OCI-M1 (cell line): ENCODE data around the gene ANKS6.

ENCODE experiments used
- DNase-seq: peaks from one replicate; lab custom pipeline; 2025; lab: John Stamatoyannopoulos, UW

ANKS6 gene

GRCh38 chr9:98796364-98797101, at the start of gene ANKS6:
ANKS6 (minus strand) TSS chr9:98796555; CDS start chr9:98796491, 64 bp downstream.
- no peak for DNase-seq

- no peak for DNase-seq
These were observed 49.7 kb upstream of the ANKS6 start for GRCh38 chr9:98846081-98846480.

GRCh38 chr9:98842510-98842909, 46.2 kb upstream of the ANKS6 start:
- no peak for DNase-seq

GRCh38 chr9:98839724-98840123, 43.4 kb upstream of the ANKS6 start:
- DNase-seq = no peak

- DNase-seq = no peak
These were observed 42.7 kb upstream of the ANKS6 start for GRCh38 chr9:98838868-98839565.

GRCh38 chr9:98838155-98838867, 42.0 kb upstream of the ANKS6 start:
- no peak for DNase-seq

GRCh38 chr9:98837516-98837915, 41.2 kb upstream of the ANKS6 start:
- no peak for DNase-seq

GRCh38 chr9:98836206-98836605, 39.9 kb upstream of the ANKS6 start:
- no peak for DNase-seq

- no peak for DNase-seq
These were observed 38.0 kb upstream of the ANKS6 start for GRCh38 chr9:98834386-98834785.

GRCh38 chr9:98833090-98833956, 37.0 kb upstream of the ANKS6 start:
- DNase-seq = peak; percentile 12

GRCh38 chr9:98832768-98833089, 36.4 kb upstream of the ANKS6 start:
- DNase-seq = no peak

GRCh38 chr9:98831696-98832095, 35.3 kb upstream of the ANKS6 start:
- DNase-seq = no peak

- DNase-seq = no peak
These were observed 34.2 kb upstream of the ANKS6 start for GRCh38 chr9:98830554-98830953.

- no peak for DNase-seq
These were observed 33.4 kb upstream of the ANKS6 start for GRCh38 chr9:98829766-98830165.

GRCh38 chr9:98826716-98827115, 30.4 kb upstream of the ANKS6 start:
- no peak for DNase-seq

- DNase-seq = no peak
These were observed 29.1 kb upstream of the ANKS6 start for GRCh38 chr9:98825414-98825813.

- no peak for DNase-seq
These were observed 27.4 kb upstream of the ANKS6 start for GRCh38 chr9:98823666-98824334.

GRCh38 chr9:98822661-98823060, 26.3 kb upstream of the ANKS6 start:
- no peak for DNase-seq

- no peak for DNase-seq
These were observed 25.5 kb upstream of the ANKS6 start for GRCh38 chr9:98821831-98822230.

- DNase-seq = no peak
These were observed 22.9 kb upstream of the ANKS6 start for GRCh38 chr9:98819231-98819630.

GRCh38 chr9:98818764-98819163, 22.4 kb upstream of the ANKS6 start:
- no peak for DNase-seq
